B cell (primary cell): ENCODE data around the gene RAB8B. TPM values are rescaled to one million over a fixed set of nuclear protein-coding genes. Genes with fewer than 3 reads are reported as not detected.

ENCODE experiments used
- ATAC-seq: fragments of 200-7000 bp; cut with Tn5 transposase; one replicate; pipeline ENCODE4 v1.10.0; 2021; ENCODE audit warnings: low read depth, mild to moderate bottlenecking, moderate number of reproducible peaks, moderate library complexity
- CTCF ChIA-PET: fragments of 350-600 bp; sonication (Branson Sonifier 250); formaldehyde crosslinking; loops from one replicate; lab custom pipeline; 2021; ENCODE audit warnings: antibody characterized with exemption, inconsistent platforms; lab: Charles Lee
- POLR2A ChIA-PET: fragments of 350-600 bp; sonication (Branson Sonifier 250); formaldehyde crosslinking; loops from one replicate; lab custom pipeline; 2021; ENCODE audit warnings: antibody characterized with exemption; lab: Charles Lee
- DNase-seq: peaks from one replicate; pipeline ENCODE4 v3.0.0; 2013
- H2AFZ ChIP-seq: 2 replicates; pipeline ENCODE4 v1.6.1; 2012; ENCODE audit warnings: mild to moderate bottlenecking, low read depth, low read length; ENCODE audit not compliant: insufficient read depth, poor library complexity, severe bottlenecking
- H3K27ac ChIP-seq, 2 donors: 1 replicate in 1 of 2; 2 replicates in 1 of 2; pipeline ENCODE4 v1.5.1; 2012 to 2013; ENCODE audit warnings: low read length in 2 of 2, mild to moderate bottlenecking in 2 of 2, moderate library complexity in 1 of 2
- H3K27me3 ChIP-seq, 4 experiments: fragments of 200-600 bp in 1 of 4; sonication (generic) in 1 of 4; replicated peaks in 1 of 4; 1 replicate in 2 of 4; 2 replicates in 2 of 4; pipeline versions ENCODE4 v1.6.1 to v1.7.0; 2013 to 2016; ENCODE audit warnings: low read length in 3 of 4, mild to moderate bottlenecking in 2 of 4, mixed read lengths in 1 of 4, moderate library complexity in 1 of 4; ENCODE audit not compliant: insufficient read depth in 4 of 4, control insufficient read depth in 3 of 4; ENCODE audit errors: control extremely low read depth in 1 of 4
- H3K36me3 ChIP-seq, 2 experiments: replicated peaks in 1 of 2; 1 replicate in 1 of 2; 2 replicates in 1 of 2; pipeline versions ENCODE4 v1.6.1 to v1.7.1; 2013; ENCODE audit warnings: low read length in 1 of 2; ENCODE audit not compliant: insufficient read depth in 2 of 2, control insufficient read depth in 1 of 2; ENCODE audit errors: control extremely low read depth in 1 of 2, extremely low read depth in 1 of 2
- H3K4me1 ChIP-seq, 2 donors: fragments of 200-600 bp in 1 of 2; sonication (generic) in 1 of 2; 1 replicate in 1 of 2; 2 replicates in 1 of 2; pipeline versions ENCODE4 v1.5.1 to v1.6.1; 2013 to 2017; ENCODE audit warnings: low read length in 2 of 2; ENCODE audit not compliant: control insufficient read depth in 2 of 2, insufficient read depth in 2 of 2
- H3K4me2 ChIP-seq: replicated peaks from 2 replicates; pipeline ENCODE3; 2012; ENCODE audit warnings: mild to moderate bottlenecking, low read depth, low read length; ENCODE audit not compliant: poor library complexity, severe bottlenecking
- H3K4me3 ChIP-seq, 5 experiments: fragments of 200-600 bp in 1 of 5; sonication (generic) in 1 of 5; 1 replicate in 3 of 5; 2 replicates in 2 of 5; pipeline versions ENCODE4 v1.5.1 to v1.7.0; 2011 to 2016; ENCODE audit warnings: low read length in 4 of 5, mild to moderate bottlenecking in 4 of 5, low read depth in 2 of 5, control low read depth in 1 of 5, moderate library complexity in 1 of 5; ENCODE audit not compliant: insufficient read depth in 1 of 5; ENCODE audit errors: control extremely low read depth in 1 of 5, extremely low read depth in 1 of 5
- H3K79me2 ChIP-seq: fragments of 200-600 bp; sonication (generic); one replicate; pipeline ENCODE4 v1.6.0; 2016; ENCODE audit warnings: low read length; ENCODE audit not compliant: control insufficient read depth, insufficient read depth
- H3K9ac ChIP-seq: fragments of 200-600 bp; sonication (generic); 2 replicates; pipeline ENCODE4 v1.6.1; 2017; ENCODE audit warnings: mild to moderate bottlenecking, low read length, moderate library complexity
- H3K9me3 ChIP-seq, 3 donors: one replicate each; pipeline versions ENCODE4 v1.6.1 to v1.7.1; 2013; ENCODE audit warnings: low read length in 2 of 3; ENCODE audit not compliant: control insufficient read depth in 2 of 3, insufficient read depth in 1 of 3; ENCODE audit errors: control extremely low read depth in 1 of 3
- H4K20me1 ChIP-seq: 2 replicates; pipeline ENCODE4 v1.6.0; 2012; ENCODE audit warnings: mild to moderate bottlenecking, low read length; ENCODE audit not compliant: insufficient read depth, control insufficient read depth, poor library complexity, severe bottlenecking
- H3K27ac Mint-ChIP-seq: one replicate; pipeline ENCODE4 v1.8.0; 2021; ENCODE audit warnings: mixed read lengths
- H3K27me3 Mint-ChIP-seq: one replicate; pipeline ENCODE4 v1.8.0; 2021; ENCODE audit warnings: mixed read lengths
- H3K4me1 Mint-ChIP-seq: one replicate; pipeline ENCODE4 v1.8.0; 2021; ENCODE audit warnings: mixed read lengths
- H3K4me3 Mint-ChIP-seq: one replicate; pipeline ENCODE4 v1.8.0; 2021; ENCODE audit warnings: mixed read lengths
- H3K9me3 Mint-ChIP-seq: one replicate; pipeline ENCODE4 v1.8.0; 2022; ENCODE audit warnings: mixed read lengths; ENCODE audit not compliant: insufficient read depth
- CTCF ChIP-seq: fragments of 200-600 bp; IDR thresholded peaks from one replicate; pipeline ENCODE4 v1.8.0; 2022; ENCODE audit warnings: antibody characterized with exemption, mild to moderate bottlenecking
- EZH2 ChIP-seq: IDR thresholded peaks from 2 replicates; pipeline ENCODE4 v1.6.1; 2012; ENCODE audit warnings: borderline replicate concordance, low read depth, mild to moderate bottlenecking, moderate library complexity, low read length; ENCODE audit not compliant: insufficient read depth, poor library complexity, severe bottlenecking
- WGBS: methylation state at CpG from one replicate; pipeline ENCODE4 v1.1.5; 2013; ENCODE audit warnings: missing lambda C conversion rate; ENCODE audit not compliant: insufficient coverage; 5-methylcytosine and 5-hydroxymethylcytosine counted together
- intact Hi-C: fragments of 100-400 bp; cut with micrococcal nuclease; formaldehyde crosslinking; loops from one replicate; pipeline ENCODE4 v1.10.0; 2022
- polyA plus RNA-seq: library from polyadenylated mRNA; depleted of rRNA; stranded (reverse); fragments of >200 nt; gene quantifications from 2 replicates; pipeline ENCODE4 v1.2.3, GENCODE V29; 2012
- total RNA-seq, 2 donors: library from RNA; stranded (reverse); fragments of 120-200 nt in 1 of 2; gene quantifications; 1 replicate in 1 of 2; 2 replicates in 1 of 2; pipeline versions ENCODE4 v1.2.3 to v1.2.4, GENCODE V29; 2013 to 2022

RAB8B gene
- total and polyA plus RNA-seq, 2 donors (not counting 1 experiment from before 2014, with no cell fraction given), result 9.6 to 61.3 TPM

DNA sequence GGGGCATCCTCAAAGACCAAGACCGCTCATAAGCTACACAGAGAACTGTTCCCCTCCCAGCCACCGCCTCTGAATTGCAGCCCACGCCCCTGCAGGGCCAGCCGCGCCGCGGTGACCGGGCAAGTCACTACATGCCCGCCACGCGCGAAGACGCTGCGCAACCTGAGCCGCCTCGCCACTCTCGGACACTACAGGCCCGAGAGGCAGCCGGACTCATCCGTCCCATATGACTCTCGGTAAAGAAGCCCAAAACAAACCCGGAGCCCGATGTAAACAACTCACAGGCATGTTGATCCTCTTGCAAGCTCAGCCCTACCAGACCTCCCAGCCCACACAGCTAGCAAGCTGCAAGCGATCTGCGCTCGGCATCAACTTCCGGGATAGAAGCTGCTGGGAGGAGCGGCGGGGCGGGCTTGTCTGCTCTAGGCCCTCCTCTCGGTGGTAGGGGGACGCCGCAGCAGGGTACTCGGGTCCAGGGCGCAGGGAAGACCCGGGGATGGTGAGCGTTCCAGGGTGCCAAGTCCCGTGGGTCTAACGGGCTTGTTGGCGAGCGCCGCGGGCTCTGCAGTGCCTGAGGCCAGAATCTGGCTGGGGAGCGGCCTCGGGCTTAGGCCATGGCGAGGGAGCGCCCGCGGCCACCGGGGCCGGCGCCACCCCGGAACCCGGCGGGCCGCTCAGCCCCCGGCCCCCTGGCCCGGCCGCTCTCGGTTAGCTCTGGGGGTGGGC, 32.1 kb upstream of the RAB8B start, which contains the start of gene RPS27L:
Gene RPS27L (minus strand): TSS at position 360 of the 726 bp plus-strand sequence. CDS start 72 bp downstream, at position 288.
- Histone ChIP-seq H3K4me3 (peak within 1 kb of the TSS; percentile 83 to 95 (median 88)), H3K27me3 (no peaks in the 10 kb centered on the region), H3K36me3 (peaks cover 4 to 16% of the 10 kb centered on the region in 2 experiments), H2AFZ (peak within 1 kb of the TSS; percentile 79), H3K4me2 (peak within 1 kb of the TSS; percentile 75), H4K20me1 (no peaks in the 10 kb centered on the region), H3K9ac (peak within 1 kb of the TSS; percentile 82), H3K27ac (peak within 1 kb of the TSS; percentile 68 to 81), H3K4me1 (peaks cover 14 to 17% of the 10 kb centered on the region in 2 donors), H3K9me3 (no peaks in the 10 kb centered on the region), H3K79me2 (peaks cover 26% of the 10 kb centered on the region)
- ChIA-PET POLR2A (interaction anchor here (0.6 to 1.8 kb wide), 6 partner anchors 14 to 911 kb away, joined by 3 to 13 read pairs (median 5); partner anchors contain the start of gene RAB8B), CTCF (interaction anchor here (0.6 to 1.9 kb wide), 7 partner anchors 46 to 245 kb away, joined by 3 to 5 read pairs (median 4); no protein-coding TSS in a partner anchor)
- Mint-ChIP-seq H3K9me3 (no peaks in the 10 kb centered on the region), H3K27me3 (no peaks in the 10 kb centered on the region), H3K4me3 (peak within 1 kb of the TSS; percentile 96), H3K27ac (peak within 1 kb of the TSS; percentile 99), H3K4me1 (peaks cover 28% of the 10 kb centered on the region)
- TF ChIP-seq EZH2 (no peak), CTCF (no peak)
- ATAC-seq (peak; percentile 96), DNase-seq (peak; percentile 90)
- intact Hi-C loops, result loop anchor here (1.0 to 5.0 kb wide), 5 partner anchors 32 to 120 kb away; partner anchors contain the start of genes APH1B and RAB8B
- under 1% methylated on average over 50 of the region's 60 CpGs for WGBS
